ENCODE data around the gene PAX8.

DNA sequence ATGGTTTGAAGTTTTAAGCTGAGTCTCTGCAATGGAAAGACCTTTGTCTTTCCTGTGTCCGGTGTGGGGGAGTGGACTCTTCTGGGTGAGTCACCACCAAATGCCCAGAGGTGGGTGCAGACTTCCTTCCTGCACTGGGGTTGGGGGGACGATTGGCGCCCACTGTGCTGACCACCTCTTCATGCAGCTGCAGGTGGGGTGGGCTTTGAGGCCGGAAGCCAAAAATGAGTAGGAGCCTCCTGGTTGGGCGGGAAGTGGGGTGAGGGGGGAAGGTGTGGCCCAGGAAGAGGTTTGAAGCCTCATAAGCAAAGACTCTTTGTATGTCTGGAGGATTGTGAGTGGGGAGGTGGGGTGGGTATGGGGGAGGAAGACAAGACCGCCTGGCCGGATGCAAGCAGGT lies 27.6 kb downstream of the PAX8 start:
- TF ChIP-seq, protein P1, sequence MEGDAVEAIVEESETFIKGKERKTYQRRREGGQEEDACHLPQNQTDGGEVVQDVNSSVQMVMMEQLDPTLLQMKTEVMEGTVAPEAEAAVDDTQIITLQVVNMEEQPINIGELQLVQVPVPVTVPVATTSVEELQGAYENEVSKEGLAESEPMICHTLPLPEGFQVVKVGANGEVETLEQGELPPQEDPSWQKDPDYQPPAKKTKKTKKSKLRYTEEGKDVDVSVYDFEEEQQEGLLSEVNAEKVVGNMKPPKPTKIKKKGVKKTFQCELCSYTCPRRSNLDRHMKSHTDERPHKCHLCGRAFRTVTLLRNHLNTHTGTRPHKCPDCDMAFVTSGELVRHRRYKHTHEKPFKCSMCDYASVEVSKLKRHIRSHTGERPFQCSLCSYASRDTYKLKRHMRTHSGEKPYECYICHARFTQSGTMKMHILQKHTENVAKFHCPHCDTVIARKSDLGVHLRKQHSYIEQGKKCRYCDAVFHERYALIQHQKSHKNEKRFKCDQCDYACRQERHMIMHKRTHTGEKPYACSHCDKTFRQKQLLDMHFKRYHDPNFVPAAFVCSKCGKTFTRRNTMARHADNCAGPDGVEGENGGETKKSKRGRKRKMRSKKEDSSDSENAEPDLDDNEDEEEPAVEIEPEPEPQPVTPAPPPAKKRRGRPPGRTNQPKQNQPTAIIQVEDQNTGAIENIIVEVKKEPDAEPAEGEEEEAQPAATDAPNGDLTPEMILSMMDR (conservative IDR thresholded peaks at IDR 0.05; ENCODE audit: low read length), result no peak
- no peak for TF ChIP-seq EZH2phosphoT487 (IDR thresholded peaks at IDR 0.05; ENCODE audit: borderline replicate concordance, low read depth, low read length)
